Upper lobe of right lung (tissue), 1 donor: Measurements from ENCODE around the gene GGT5. TPM values are rescaled to one million over a fixed set of nuclear protein-coding genes. Genes with fewer than 3 reads are reported as not detected.
"Not testable (repeated sequence)": the region's sequence is repeated elsewhere in the genome, so short reads cannot be mapped to it uniquely, and the experiment has no call there.

Source experiments
- ATAC-seq: fragments of 200-7000 bp; cut with Tn5 transposase; one replicate; pipeline ENCODE4 v1.9.1; 2020; ENCODE audit warnings: mild to moderate bottlenecking, moderate library complexity
- DNase-seq: peaks from one replicate; pipeline ENCODE4 v3.0.0-alpha.2; 2020
- H3K27ac ChIP-seq: fragments of 200-600 bp; one replicate; pipeline ENCODE4 v1.8.0; 2022
- H3K27me3 ChIP-seq: fragments of 200-600 bp; one replicate; pipeline ENCODE4 v1.8.0; 2022; ENCODE audit warnings: mild to moderate bottlenecking
- H3K36me3 ChIP-seq: fragments of 200-600 bp; one replicate; pipeline ENCODE4 v1.8.0; 2022
- H3K4me1 ChIP-seq: fragments of 200-600 bp; one replicate; pipeline ENCODE4 v1.8.0; 2022
- H3K4me3 ChIP-seq: fragments of 200-600 bp; one replicate; pipeline ENCODE4 v1.8.0; 2022; ENCODE audit warnings: mild to moderate bottlenecking
- H3K9me3 ChIP-seq: fragments of 200-600 bp; one replicate; pipeline ENCODE4 v1.8.0; 2022
- intact Hi-C: fragments of 100-400 bp; cut with DNase I; formaldehyde crosslinking; loops from one replicate; pipeline ENCODE4 v1.11.0; 2022
- total RNA-seq: library from RNA; stranded (reverse); fragmentation: NEBNext Ultra II Directional; extraction: Animal tissue kit (Norgen Biotek cat#: 25700); gene quantifications from one replicate; pipeline ENCODE4 v1.2.1, GENCODE V29; 2021
- TF ChIP-seq, protein P1 (sequence below): fragments of 200-600 bp; IDR thresholded peaks from one replicate; pipeline ENCODE4 v1.8.0; 2022; ENCODE audit warnings: antibody characterized with exemption
- donor health status: DM: no; HTN: yes; CAD: no; lungs with severe emphysema.

The GGT5 gene
- total RNA-seq, 1 donor from 2014 or later, result 66.5 TPM

DNA sequence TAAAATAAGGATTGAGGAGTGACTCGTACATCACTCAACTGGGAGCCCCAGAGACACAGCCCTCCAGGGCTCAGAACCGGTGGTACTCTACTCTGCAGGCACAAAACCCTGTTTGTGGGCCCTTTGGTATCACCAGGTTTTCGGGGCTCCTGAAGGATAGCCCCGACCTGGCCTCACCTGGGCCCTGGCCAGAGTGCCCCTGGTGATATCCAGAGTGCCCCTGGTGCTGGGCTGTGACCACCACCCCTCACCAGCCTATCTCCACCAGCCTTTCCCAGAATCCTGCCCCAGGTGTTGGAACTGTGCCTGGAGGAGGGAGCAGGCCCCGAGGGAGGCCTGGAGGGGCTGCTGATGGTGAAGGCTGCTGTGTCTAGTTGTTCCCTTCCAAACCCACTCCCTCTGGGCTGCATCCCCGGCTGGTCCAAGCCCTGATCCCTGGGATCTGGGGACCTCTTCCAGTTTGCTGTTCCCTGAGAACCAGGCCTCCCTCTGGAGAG, 2.2 kb upstream of the GGT5 start:
- Histone ChIP-seq H3K27ac (peak overlapping the region; percentile 90), H3K36me3 (no peaks in the 10 kb centered on the region), H3K4me3 (no peak overlapping the region), H3K9me3 (no peaks in the 10 kb centered on the region), H3K27me3 (no peaks in the 10 kb centered on the region), H3K4me1 (peaks cover 43% of the 10 kb centered on the region)
- no peak for ATAC-seq
- intact Hi-C loops, result loop anchor here (10.0 kb wide), 1 partner anchor 52 kb away; no protein-coding TSS in a partner anchor
- DNase-seq, result no peak
- TF ChIP-seq, protein P1, sequence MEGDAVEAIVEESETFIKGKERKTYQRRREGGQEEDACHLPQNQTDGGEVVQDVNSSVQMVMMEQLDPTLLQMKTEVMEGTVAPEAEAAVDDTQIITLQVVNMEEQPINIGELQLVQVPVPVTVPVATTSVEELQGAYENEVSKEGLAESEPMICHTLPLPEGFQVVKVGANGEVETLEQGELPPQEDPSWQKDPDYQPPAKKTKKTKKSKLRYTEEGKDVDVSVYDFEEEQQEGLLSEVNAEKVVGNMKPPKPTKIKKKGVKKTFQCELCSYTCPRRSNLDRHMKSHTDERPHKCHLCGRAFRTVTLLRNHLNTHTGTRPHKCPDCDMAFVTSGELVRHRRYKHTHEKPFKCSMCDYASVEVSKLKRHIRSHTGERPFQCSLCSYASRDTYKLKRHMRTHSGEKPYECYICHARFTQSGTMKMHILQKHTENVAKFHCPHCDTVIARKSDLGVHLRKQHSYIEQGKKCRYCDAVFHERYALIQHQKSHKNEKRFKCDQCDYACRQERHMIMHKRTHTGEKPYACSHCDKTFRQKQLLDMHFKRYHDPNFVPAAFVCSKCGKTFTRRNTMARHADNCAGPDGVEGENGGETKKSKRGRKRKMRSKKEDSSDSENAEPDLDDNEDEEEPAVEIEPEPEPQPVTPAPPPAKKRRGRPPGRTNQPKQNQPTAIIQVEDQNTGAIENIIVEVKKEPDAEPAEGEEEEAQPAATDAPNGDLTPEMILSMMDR, result no peak

- DNase-seq, result peak; percentile 82
- H3K9me3 ChIP-seq, H3K36me3 ChIP-seq, H3K27me3 ChIP-seq: not testable (repeated sequence)
- Histone ChIP-seq H3K27ac (peak overlapping the region; percentile 90), H3K4me1 (peaks cover 44% of the 10 kb centered on the region), H3K4me3 (peak overlapping the region; percentile 47)
- ATAC-seq, result peak; percentile 72
- intact Hi-C loops, result loop anchor here (10.0 kb wide), 1 partner anchor 51 kb away; no protein-coding TSS in a partner anchor
These were observed 991 bp upstream of the GGT5 start for GRCh38 chr22:24245584-24246561.

GRCh38 chr22:24244144-24244787, 616 bp downstream of the GGT5 start:
- Histone ChIP-seq H3K36me3 (no peaks in the 10 kb centered on the region), H3K4me3 (peak overlapping the region; percentile 47), H3K9me3 (no peaks in the 10 kb centered on the region), H3K4me1 (peaks cover 49% of the 10 kb centered on the region), H3K27ac (peak overlapping the region; percentile 90), H3K27me3 (no peaks in the 10 kb centered on the region)
- intact Hi-C loops, result loop anchor here (10.0 kb wide), 1 partner anchor 49 kb away; no protein-coding TSS in a partner anchor
- TF ChIP-seq, protein P1, result no peak
- ATAC-seq (peak; percentile 50), DNase-seq (peak; percentile 74)

GRCh38 chr22:24243417-24243816, 1.5 kb downstream of the GGT5 start:
- H3K36me3 ChIP-seq, H3K27me3 ChIP-seq, H3K9me3 ChIP-seq: not testable (repeated sequence)
- intact Hi-C loops, result loop anchor here (10.0 kb wide), 1 partner anchor 49 kb away; no protein-coding TSS in a partner anchor
- H3K4me1 ChIP-seq, result peaks cover 49% of the 10 kb centered on the region
- peak; percentile 69 for DNase-seq
- ATAC-seq, result peak; percentile 44
- peak overlapping the region; percentile 47 for H3K4me3 ChIP-seq
- H3K27ac ChIP-seq, result peak overlapping the region; percentile 90

- intact Hi-C loops, result loop anchor here (10.0 kb wide), 1 partner anchor 46 kb away; no protein-coding TSS in a partner anchor
- not testable (repeated sequence) for H3K4me3 ChIP-seq, H3K9me3 ChIP-seq, H3K27ac ChIP-seq, H3K27me3 ChIP-seq, H3K36me3 ChIP-seq, DNase-seq, ATAC-seq
- peaks cover 36% of the 10 kb centered on the region for H3K4me1 ChIP-seq
These were observed 3.7 kb downstream of the GGT5 start for GRCh38 chr22:24240985-24241692.

DNA sequence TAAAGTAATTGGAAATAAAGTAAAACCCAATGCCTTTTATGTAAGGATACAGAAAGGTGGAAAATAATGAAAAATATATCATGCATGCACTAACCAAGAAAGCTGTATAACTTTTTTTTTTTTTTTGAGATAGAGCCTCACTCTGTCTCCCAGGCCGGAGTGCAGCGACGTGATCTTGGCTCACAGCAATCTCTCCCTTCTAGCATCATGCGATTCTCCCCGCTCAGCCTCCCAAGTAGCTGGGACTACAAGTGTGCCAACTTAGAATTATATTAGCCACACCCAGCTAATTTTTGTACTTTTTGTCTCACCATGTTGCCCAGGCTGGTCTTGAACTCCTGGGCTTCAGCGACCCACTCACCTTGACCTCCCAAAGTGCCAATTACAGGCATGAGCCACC, 4.5 kb downstream of the GGT5 start:
- Histone ChIP-seq H3K36me3 (no peaks in the 10 kb centered on the region), H3K4me1 (peaks cover 29% of the 10 kb centered on the region), H3K4me3 (no peak overlapping the region), H3K27me3 (no peaks in the 10 kb centered on the region), H3K27ac (no peak overlapping the region), H3K9me3 (no peaks in the 10 kb centered on the region)
- no peak for DNase-seq
- TF ChIP-seq, protein P1, result no peak
- ATAC-seq, result no peak
- intact Hi-C loops, result loop anchor here (10.0 kb wide), 1 partner anchor 46 kb away; no protein-coding TSS in a partner anchor

- H3K4me3 ChIP-seq, ATAC-seq, H3K27me3 ChIP-seq, intact Hi-C loops, H3K36me3 ChIP-seq, H3K27ac ChIP-seq, H3K9me3 ChIP-seq, DNase-seq: not testable (repeated sequence)
- peaks cover 17% of the 10 kb centered on the region for H3K4me1 ChIP-seq
These were observed 6.7 kb downstream of the GGT5 start for GRCh38 chr22:24238101-24238694.
